NCI-H774 (cell line): ENCODE results near the gene SPOP.

Experiments used
- DNase-seq: peaks from one replicate; lab custom pipeline; 2025; lab: John Stamatoyannopoulos, UW

SPOP gene

DNA sequence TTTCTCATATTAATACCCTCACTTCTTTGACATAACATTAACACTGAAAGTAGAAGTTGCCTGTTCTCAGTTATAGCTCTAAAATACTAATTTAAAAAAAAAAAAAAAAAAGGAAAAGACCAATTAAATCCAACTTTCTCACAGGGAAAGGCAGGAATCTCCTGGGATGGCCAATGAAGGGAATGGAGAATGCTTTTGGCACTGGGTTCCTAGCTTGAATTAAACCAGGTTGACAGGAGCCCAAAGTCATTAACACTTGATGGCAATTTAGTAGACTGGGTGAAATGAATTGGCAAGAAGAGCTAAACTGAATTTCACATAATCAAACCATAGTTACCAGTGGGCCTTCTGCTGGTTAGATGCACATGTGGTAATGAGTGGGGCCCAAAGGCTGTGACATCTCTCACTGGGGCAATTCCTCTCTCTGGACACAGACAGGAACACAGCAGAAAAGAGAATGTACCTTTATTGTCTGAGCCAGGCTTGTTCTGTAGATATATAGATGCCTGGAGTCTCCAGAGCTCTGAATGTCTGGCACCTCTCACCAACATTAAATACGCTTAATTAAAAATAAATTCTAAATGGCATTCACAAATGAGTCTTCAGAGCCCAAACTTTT, 64.6 kb downstream of the SPOP start:
- no peak for DNase-seq

GRCh38 chr17:49612726-49613125, 65.2 kb downstream of the SPOP start:
- no peak for DNase-seq

DNA sequence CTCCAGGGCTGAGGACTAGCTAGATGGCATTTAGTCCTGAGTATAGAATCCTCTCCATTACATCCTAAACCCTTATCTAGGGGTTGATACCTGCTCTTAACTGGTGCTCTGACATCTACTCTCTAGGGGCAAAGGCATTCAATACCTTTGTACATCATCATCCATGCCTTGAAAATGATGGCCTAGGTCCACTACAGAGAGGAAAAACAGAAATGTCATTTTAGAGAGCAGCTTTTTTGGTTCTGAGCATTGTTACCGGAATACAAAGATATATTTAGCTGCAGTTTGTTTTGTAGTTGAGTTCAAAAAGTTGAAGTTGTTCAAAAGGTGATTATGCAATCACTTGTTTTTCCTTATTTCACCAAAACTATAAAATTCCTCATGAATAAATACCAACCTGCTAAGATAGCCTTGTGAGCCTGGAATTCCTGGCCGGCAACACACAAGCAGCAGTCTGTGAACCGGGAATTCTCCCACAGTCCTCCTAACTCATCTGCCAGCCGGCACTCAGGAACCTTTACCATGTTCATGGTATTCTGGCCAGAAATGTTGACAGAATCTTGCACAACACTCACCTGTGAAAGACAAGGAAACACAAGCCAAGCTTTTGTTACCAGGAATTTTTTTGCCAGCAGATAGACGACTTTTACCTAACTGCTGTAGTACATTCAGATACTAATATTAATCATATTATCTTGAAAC, 66.9 kb downstream of the SPOP start:
- DNase-seq = no peak

- no peak for DNase-seq
Observed at GRCh38 chr17:49604314-49604869, 73.5 kb downstream of the SPOP start.

- DNase-seq = no peak
Observed at GRCh38 chr17:49603720-49604119, 74.2 kb downstream of the SPOP start.

GRCh38 chr17:49603238-49603637, 74.7 kb downstream of the SPOP start:
- DNase-seq = no peak

- no peak for DNase-seq
Observed at GRCh38 chr17:49602783-49603182, 75.1 kb downstream of the SPOP start.

DNA sequence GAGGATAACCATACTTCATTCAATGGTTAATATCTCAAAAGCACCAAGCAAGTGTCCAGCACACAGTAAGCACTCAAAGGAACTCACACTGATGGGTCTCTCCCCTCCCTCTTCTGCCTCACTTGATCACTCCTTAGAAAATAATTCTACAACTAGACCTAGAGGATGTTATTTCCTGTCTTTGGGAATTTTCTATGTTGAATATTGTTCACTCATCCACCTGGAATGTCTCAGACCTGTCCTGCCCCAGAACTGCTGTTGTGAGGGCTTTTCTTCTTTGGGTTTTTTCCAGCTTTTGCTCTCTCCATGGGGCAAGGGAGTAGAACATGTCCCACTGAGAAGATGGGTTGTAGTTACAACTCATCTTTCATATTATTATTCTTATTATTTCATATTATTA, 76.9 kb downstream of the SPOP start:
- DNase-seq = no peak

GRCh38 chr17:49598918-49599317, 79.0 kb downstream of the SPOP start:
- DNase-seq = no peak

GRCh38 chr17:49597928-49598655, 79.8 kb downstream of the SPOP start:
- DNase-seq = no peak

GRCh38 chr17:49597436-49597835, 80.5 kb downstream of the SPOP start:
- no peak for DNase-seq

DNA sequence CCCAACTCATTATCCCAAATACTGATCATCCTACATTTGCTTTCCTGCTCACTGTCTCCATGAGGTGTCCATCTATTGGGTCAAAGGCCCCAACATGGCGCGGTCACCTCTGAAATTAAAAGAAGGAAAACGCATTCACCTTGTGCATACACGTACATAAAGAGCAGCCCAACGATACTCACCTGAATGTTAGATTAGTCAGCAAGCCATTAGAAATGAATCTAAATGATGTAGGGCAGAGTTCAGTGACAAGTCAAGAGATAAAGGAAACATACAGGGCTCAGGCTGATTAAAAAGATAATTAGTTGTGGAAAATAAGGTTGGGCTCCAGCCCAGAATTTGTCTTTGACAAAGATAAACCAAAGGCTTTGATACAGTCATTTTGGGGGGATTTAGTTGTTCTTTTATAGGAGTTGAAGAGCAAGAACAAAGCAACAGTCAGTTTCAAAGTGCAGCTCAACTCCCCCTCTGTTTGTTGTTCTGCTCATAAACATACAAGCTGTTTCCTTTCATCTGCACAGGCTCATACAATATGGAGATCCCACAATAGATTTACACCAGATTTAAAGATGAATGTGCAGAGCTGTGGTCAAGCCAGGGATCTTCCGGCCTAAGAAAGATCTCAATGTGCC, 81.2 kb downstream of the SPOP start:
- no peak for DNase-seq

DNA sequence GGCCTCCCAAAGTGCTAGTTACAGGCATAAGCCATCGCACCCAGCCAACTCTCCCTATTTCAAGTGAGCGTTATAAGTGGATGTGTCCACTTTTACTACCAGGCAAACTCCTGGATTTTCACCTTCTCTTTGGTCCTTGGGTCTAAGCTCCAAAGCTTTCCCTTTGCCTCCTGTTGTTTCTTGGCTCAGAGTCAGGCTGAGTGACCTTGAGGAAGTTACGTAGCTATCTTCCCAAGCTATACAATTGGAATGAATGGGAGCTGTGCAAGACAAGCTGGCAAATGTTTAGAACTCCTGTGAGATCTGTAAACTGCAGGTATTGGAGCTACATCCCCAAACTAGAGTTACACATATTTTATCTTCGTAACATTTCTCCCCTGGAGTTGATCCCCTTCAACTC, 81.9 kb downstream of the SPOP start:
- DNase-seq = no peak

- DNase-seq = no peak
Observed at GRCh38 chr17:49595328-49595727, 82.6 kb downstream of the SPOP start.

GRCh38 chr17:49592263-49592662, 85.6 kb downstream of the SPOP start:
- no peak for DNase-seq

GRCh38 chr17:49590874-49591273, 87.0 kb downstream of the SPOP start:
- DNase-seq = no peak

DNA sequence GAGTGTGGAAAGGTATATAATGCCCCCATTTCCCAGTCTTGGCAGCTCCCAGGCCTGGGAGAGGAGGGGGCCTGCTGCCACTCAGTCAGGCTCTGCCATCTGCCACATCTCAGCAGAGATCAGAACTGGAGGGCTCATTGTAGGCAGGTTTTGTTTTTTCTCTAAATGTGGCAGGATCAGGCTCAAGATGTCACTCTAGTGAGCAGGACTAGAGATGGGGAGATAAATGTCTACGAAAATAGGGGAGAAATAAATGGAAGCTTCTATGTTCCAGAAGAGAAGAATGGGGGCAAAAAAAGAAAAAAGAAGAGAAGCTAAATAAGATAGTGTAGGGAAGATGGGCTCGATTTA, 88.3 kb downstream of the SPOP start:
- DNase-seq = no peak

DNA sequence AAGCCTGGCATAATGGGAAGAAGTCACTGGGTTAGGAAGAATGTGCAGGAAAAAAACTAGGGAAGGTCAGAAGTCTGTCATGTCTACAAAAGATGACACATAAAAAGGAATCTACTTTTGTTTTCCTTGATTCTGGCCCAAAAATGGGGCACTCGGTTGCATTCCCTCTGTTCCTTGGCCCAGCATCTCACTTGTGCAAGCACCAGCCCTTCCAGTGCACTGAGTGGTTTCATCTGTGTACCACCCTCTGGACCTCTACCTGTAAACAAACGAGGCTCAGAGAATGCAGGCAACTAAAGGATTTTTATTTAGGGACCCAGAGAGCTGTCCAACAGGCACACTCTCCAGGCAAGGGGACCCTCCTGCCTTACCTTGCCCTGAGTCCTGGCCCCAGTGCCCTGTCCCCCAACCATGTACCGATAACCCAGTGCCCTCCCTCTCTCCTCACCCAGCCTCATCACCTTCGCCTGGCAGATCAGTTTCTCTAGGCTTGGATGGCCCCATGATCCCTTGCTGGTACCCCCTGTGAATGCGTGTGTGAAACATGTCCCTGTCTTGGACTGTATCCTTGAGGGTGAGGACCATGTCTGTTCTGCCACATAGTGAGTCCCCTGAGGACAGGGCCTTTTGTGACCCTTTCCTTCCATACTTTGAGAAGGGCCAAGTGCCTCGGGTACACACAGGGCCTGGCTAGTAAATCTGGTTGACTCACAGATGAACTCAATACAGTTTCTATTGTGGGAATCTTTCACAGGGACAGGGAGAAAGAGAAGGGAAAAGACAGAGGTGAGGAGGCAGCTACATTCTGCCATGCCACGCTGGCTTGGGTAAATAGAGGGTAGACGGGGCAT, 88.9 kb downstream of the SPOP start:
- DNase-seq = no peak

- no peak for DNase-seq
Observed at GRCh38 chr17:49588312-49588711, 89.6 kb downstream of the SPOP start.

GRCh38 chr17:49587366-49588073, 90.4 kb downstream of the SPOP start:
- DNase-seq = no peak

GRCh38 chr17:49585422-49586027, 92.4 kb downstream of the SPOP start:
- DNase-seq = no peak
